Measurements from ENCODE around the gene SLC35F2.

SLC35F2 gene

DNA sequence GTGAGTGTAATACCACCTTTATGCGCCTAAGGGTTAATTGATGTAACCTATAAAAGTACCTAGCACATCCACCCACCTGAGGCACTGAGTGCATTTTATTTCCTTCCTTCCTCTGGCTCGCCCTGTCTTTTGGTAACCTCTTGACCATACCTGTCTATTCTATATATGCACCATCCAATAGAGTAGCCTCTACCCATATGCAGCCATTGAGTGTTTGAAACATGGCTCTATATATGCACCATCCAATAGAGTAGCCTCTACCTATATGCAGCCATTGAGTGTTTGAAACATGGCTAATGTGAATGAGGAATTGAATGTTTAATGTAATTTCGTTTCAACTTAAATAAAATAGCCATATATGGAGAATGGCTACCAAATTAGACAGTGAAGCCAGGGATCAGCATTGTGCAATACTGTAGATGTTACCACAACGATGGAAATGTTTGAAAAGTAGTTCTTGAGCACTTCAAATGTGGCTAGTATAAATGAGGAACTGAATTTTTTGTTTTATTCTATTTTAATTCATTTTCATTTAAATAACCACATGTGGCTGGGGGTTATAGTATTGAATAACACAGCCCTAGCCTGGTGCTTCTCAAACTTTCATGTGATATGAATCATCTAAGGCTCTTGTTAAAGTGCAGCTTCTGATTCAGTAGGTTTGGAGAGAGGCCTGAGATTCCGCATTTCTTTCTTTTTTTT is 33.8 kb downstream of the SLC35F2 start:
- Mint-ChIP-seq H3K36me3 (ENCODE audit: low read depth) (peaks cover 5% of the 10 kb centered on the region), H3K27ac (no peak overlapping the region), H3K4me3 (no peak overlapping the region), H3K9me3 (no peaks in the 10 kb centered on the region), H3K27me3 (no peaks in the 10 kb centered on the region), H3K4me1 (ENCODE audit: low read depth) (peaks cover 24% of the 10 kb centered on the region)
- no peak for DNase-seq

DNA sequence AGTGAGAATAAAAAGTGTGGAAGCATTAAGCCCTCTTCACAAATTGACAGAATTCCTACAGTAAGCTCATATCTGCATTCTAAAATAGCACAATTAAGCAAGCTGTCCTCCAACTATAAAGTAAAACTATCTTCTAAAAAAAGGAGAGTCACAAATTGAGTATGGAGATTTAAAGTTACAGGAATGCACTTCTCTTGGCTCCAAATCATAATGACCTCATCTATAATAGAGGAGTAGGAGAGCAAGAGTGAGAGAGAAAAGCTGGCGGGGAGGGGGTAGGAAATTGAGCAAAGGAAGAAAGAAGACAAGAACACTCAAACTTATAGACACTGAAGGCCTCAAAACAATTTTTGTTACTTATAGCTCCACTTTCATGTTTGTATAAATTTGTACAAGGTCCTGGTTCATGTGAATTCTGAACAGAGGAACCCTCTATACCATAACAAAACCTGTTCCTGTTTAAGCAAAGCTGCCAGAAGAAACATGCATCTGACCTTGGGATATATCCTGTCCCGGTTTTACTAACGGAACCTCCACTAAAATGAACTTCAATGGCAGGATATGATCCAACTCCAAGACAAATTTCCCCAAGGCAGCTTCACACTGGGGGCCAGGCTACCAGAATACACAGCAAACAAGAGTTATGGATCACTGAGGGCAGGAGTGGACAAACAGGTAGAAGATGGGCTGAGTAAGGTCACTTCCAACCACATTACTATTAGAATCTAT is 37.2 kb downstream of the SLC35F2 start:
- DNase-seq: no peak
- no peak overlapping the region for H3K27ac Mint-ChIP-seq
- H3K9me3 Mint-ChIP-seq: no peaks in the 10 kb centered on the region
- H3K36me3 Mint-ChIP-seq (ENCODE audit: low read depth): peaks cover 9% of the 10 kb centered on the region
- H3K4me3 Mint-ChIP-seq: no peak overlapping the region
- H3K4me1 Mint-ChIP-seq (ENCODE audit: low read depth): peaks cover 20% of the 10 kb centered on the region
- no peaks in the 10 kb centered on the region for H3K27me3 Mint-ChIP-seq

GRCh38 chr11:107819361-107820014 is 39.1 kb downstream of the SLC35F2 start:
- Mint-ChIP-seq H3K27ac (no peak overlapping the region), H3K4me3 (no peak overlapping the region), H3K4me1 (ENCODE audit: low read depth) (peaks cover 11% of the 10 kb centered on the region), H3K9me3 (no peaks in the 10 kb centered on the region), H3K36me3 (ENCODE audit: low read depth) (peaks cover 18% of the 10 kb centered on the region), H3K27me3 (no peaks in the 10 kb centered on the region)
- DNase-seq: no peak

- no peak overlapping the region for H3K4me3 Mint-ChIP-seq
- no peaks in the 10 kb centered on the region for H3K9me3 Mint-ChIP-seq
- H3K27me3 Mint-ChIP-seq: no peaks in the 10 kb centered on the region
- peaks cover 28% of the 10 kb centered on the region for H3K36me3 Mint-ChIP-seq (ENCODE audit: low read depth)
- peaks cover 7% of the 10 kb centered on the region for H3K4me1 Mint-ChIP-seq (ENCODE audit: low read depth)
- no peak overlapping the region for H3K27ac Mint-ChIP-seq
- DNase-seq: no peak
Measured at GRCh38 chr11:107818491-107818890, 40.1 kb downstream of the SLC35F2 start.

- DNase-seq: no peak
- H3K4me1 Mint-ChIP-seq (ENCODE audit: low read depth): peaks cover 6% of the 10 kb centered on the region
- H3K27me3 Mint-ChIP-seq: no peaks in the 10 kb centered on the region
- H3K4me3 Mint-ChIP-seq: no peak overlapping the region
- no peaks in the 10 kb centered on the region for H3K9me3 Mint-ChIP-seq
- no peak overlapping the region for H3K27ac Mint-ChIP-seq
- H3K36me3 Mint-ChIP-seq (ENCODE audit: low read depth): peaks cover 49% of the 10 kb centered on the region
Measured at GRCh38 chr11:107816028-107816427, 42.6 kb downstream of the SLC35F2 start.

GRCh38 chr11:107810875-107811274 is 47.7 kb downstream of the SLC35F2 start:
- no peaks in the 10 kb centered on the region for H3K4me1 Mint-ChIP-seq (ENCODE audit: low read depth)
- no peaks in the 10 kb centered on the region for H3K27me3 Mint-ChIP-seq
- no peak overlapping the region for H3K4me3 Mint-ChIP-seq
- H3K9me3 Mint-ChIP-seq: no peaks in the 10 kb centered on the region
- no peak overlapping the region for H3K27ac Mint-ChIP-seq
- no peak for DNase-seq
- H3K36me3 Mint-ChIP-seq (ENCODE audit: low read depth): peaks cover 84% of the 10 kb centered on the region

- DNase-seq: no peak
- H3K9me3 Mint-ChIP-seq: no peaks in the 10 kb centered on the region
- H3K27ac Mint-ChIP-seq: peak overlapping the region; percentile 30
- H3K27me3 Mint-ChIP-seq: no peaks in the 10 kb centered on the region
- no peaks in the 10 kb centered on the region for H3K4me1 Mint-ChIP-seq (ENCODE audit: low read depth)
- H3K36me3 Mint-ChIP-seq (ENCODE audit: low read depth): peaks cover 85% of the 10 kb centered on the region
- H3K4me3 Mint-ChIP-seq: no peak overlapping the region
Measured at GRCh38 chr11:107808521-107808920, 50.1 kb downstream of the SLC35F2 start.

GRCh38 chr11:107804971-107805370 is 53.6 kb downstream of the SLC35F2 start:
- H3K36me3 Mint-ChIP-seq (ENCODE audit: low read depth): peaks cover 88% of the 10 kb centered on the region
- DNase-seq: no peak
- H3K4me1 Mint-ChIP-seq (ENCODE audit: low read depth): no peaks in the 10 kb centered on the region
- no peaks in the 10 kb centered on the region for H3K9me3 Mint-ChIP-seq
- H3K27ac Mint-ChIP-seq: no peak overlapping the region
- no peaks in the 10 kb centered on the region for H3K27me3 Mint-ChIP-seq
- no peak overlapping the region for H3K4me3 Mint-ChIP-seq

- H3K4me1 Mint-ChIP-seq (ENCODE audit: low read depth): no peaks in the 10 kb centered on the region
- H3K27me3 Mint-ChIP-seq: no peaks in the 10 kb centered on the region
- no peaks in the 10 kb centered on the region for H3K9me3 Mint-ChIP-seq
- H3K36me3 Mint-ChIP-seq (ENCODE audit: low read depth): peaks cover 88% of the 10 kb centered on the region
- H3K27ac Mint-ChIP-seq: no peak overlapping the region
- no peak overlapping the region for H3K4me3 Mint-ChIP-seq
- DNase-seq: no peak
Measured at GRCh38 chr11:107804211-107804610, 54.4 kb downstream of the SLC35F2 start.

- H3K4me3 Mint-ChIP-seq: no peak overlapping the region
- H3K4me1 Mint-ChIP-seq (ENCODE audit: low read depth): no peaks in the 10 kb centered on the region
- H3K9me3 Mint-ChIP-seq: no peaks in the 10 kb centered on the region
- H3K27ac Mint-ChIP-seq: no peak overlapping the region
- H3K36me3 Mint-ChIP-seq (ENCODE audit: low read depth): peaks cover 86% of the 10 kb centered on the region
- no peak for DNase-seq
- H3K27me3 Mint-ChIP-seq: no peaks in the 10 kb centered on the region
Measured at GRCh38 chr11:107801641-107802040, 56.9 kb downstream of the SLC35F2 start.

GRCh38 chr11:107799218-107799859 is 59.2 kb downstream of the SLC35F2 start:
- H3K4me3 Mint-ChIP-seq: no peak overlapping the region
- H3K9me3 Mint-ChIP-seq: no peaks in the 10 kb centered on the region
- peak; percentile 68 for DNase-seq
- no peaks in the 10 kb centered on the region for H3K27me3 Mint-ChIP-seq
- no peaks in the 10 kb centered on the region for H3K4me1 Mint-ChIP-seq (ENCODE audit: low read depth)
- peaks cover 86% of the 10 kb centered on the region for H3K36me3 Mint-ChIP-seq (ENCODE audit: low read depth)
- H3K27ac Mint-ChIP-seq: no peak overlapping the region

DNA sequence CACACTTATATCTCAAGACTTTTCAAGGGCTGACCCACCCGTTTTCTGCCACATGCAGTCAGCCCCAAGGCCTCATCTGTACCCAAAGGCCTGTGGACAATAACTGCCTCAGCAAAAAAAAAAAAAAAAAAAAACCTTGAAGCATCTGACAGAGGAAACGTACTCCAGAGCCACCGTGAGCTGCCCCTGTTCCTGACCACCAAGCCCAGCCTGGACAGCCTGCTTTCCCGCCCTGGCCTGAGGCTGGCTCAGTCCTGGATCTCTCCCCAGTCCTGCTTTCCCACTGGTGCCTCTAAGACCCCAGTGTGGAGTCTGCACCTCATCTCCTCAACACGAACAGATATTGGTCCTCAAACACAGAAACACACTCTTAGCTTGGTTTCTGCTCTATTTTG is 66.5 kb downstream of the SLC35F2 start:
- H3K27ac Mint-ChIP-seq: peak overlapping the region; percentile 47
- no peaks in the 10 kb centered on the region for H3K9me3 Mint-ChIP-seq
- H3K27me3 Mint-ChIP-seq: no peaks in the 10 kb centered on the region
- DNase-seq: no peak
- peaks cover 73% of the 10 kb centered on the region for H3K36me3 Mint-ChIP-seq (ENCODE audit: low read depth)
- H3K4me3 Mint-ChIP-seq: no peak overlapping the region
- H3K4me1 Mint-ChIP-seq (ENCODE audit: low read depth): peaks cover 8% of the 10 kb centered on the region

DNA sequence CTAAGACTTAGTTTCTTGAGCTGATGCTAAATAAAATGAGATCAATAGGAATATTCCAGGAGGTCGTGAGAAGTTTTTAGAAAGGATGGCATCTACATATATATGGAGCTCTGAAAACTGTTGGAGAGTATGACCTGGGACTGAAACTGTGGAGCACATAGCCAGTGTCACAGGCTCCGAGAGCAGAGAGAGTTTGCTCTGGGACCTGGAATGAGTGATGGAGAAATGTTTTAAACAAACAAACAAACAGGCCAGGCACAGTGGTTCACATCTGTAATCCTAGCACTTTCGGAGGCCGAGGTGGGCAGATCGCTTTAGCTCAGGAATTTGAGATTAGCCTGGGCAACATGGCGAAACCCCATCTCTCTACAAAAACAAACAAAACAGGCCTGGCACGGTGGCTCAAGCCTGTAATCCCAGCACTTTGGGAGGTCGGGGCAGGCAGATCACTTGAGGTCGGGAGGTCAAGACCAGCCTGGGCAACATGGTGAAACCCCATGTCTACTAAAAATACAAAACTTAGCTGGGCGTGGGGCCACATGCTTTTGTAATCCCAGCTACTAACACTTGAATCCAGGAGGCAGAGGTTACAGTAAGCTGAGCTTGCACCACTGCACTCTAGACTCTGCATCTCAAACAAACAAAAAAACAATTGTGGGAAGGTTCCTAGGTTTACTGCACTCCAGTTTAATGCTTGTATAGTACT is 67.1 kb downstream of the SLC35F2 start:
- no peak for DNase-seq
- H3K27ac Mint-ChIP-seq: peak overlapping the region; percentile 47

DNA sequence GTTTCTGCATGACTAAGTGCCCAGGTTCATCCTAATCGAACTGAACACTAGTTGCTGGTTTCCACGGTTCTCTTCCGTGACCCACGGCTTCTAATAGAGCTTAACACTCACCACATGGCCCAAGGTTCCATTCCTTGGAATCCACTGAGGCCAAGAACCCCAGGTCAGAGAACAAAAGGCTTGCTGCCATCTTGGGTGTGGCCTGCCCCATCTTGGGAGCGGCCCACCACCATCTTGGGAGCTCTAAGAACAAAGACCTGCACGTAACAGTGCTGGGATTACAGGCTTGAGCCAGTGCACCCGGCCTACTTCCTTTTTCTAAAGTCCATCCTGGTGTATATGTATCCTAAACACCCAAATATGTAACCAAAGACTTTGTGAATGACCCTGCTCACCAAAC is 68.8 kb downstream of the SLC35F2 start:
- DNase-seq: no peak
- Mint-ChIP-seq H3K9me3 (no peaks in the 10 kb centered on the region), H3K27ac (no peak overlapping the region), H3K27me3 (no peaks in the 10 kb centered on the region), H3K4me3 (no peak overlapping the region), H3K4me1 (ENCODE audit: low read depth) (peaks cover 18% of the 10 kb centered on the region), H3K36me3 (ENCODE audit: low read depth) (peaks cover 51% of the 10 kb centered on the region)

More for the DNA sequence above, 67.1 kb downstream of the SLC35F2 start:
- H3K4me3 Mint-ChIP-seq: no peak overlapping the region
- H3K4me1 Mint-ChIP-seq (ENCODE audit: low read depth): peaks cover 8% of the 10 kb centered on the region
- H3K27me3 Mint-ChIP-seq: no peaks in the 10 kb centered on the region
- H3K9me3 Mint-ChIP-seq: no peaks in the 10 kb centered on the region
- H3K36me3 Mint-ChIP-seq (ENCODE audit: low read depth): peaks cover 68% of the 10 kb centered on the region

Measured in activated T-cell treated with anti-CD3 and anti-CD28 coated beads, Interleukin-2, amount 50 U/mL, for 24 hours (primary cell).